HG03575 (cell line): ENCODE measurements around the gene ZSCAN10.
"Not testable (repeated sequence)": the region's sequence is repeated elsewhere in the genome, so short reads cannot be mapped to it uniquely, and the experiment has no call there.

Source experiments
- ATAC-seq: cut with Tn5 transposase; IDR thresholded peaks from one replicate; pipeline ENCODE4 v1.9.1; 2021; ENCODE audit not compliant: unreplicated experiment, insufficient number of reproducible peaks, low FRiP score; ENCODE audit errors: extremely low read depth

The ZSCAN10 gene

GRCh38 chr16:3071655-3072054 lies 27.4 kb downstream of the ZSCAN10 start:
- ATAC-seq: no peak

- no peak for ATAC-seq
Measured at GRCh38 chr16:3070608-3071111, 28.4 kb downstream of the ZSCAN10 start.

GRCh38 chr16:3069146-3069545 lies 29.9 kb downstream of the ZSCAN10 start:
- ATAC-seq: not testable (repeated sequence)

- no peak for ATAC-seq
Measured at GRCh38 chr16:3068487-3068886, 30.6 kb downstream of the ZSCAN10 start.

- ATAC-seq: no peak
Measured at GRCh38 chr16:3066440-3066748, 32.7 kb downstream of the ZSCAN10 start.

GRCh38 chr16:3065742-3066439 lies 33.2 kb downstream of the ZSCAN10 start:
- ATAC-seq: no peak

- no peak for ATAC-seq
Measured at GRCh38 chr16:3065069-3065741, 33.9 kb downstream of the ZSCAN10 start, which contains the start of gene IL32. TSS of gene IL32 (plus strand) at chr16:3065640. CDS start at chr16:3065812, 172 bp downstream.

- no peak for ATAC-seq
Measured at GRCh38 chr16:3063625-3064386, 35.3 kb downstream of the ZSCAN10 start.

- no peak for ATAC-seq
Measured at GRCh38 chr16:3062553-3062952, 36.5 kb downstream of the ZSCAN10 start.

- ATAC-seq: no peak
Measured at GRCh38 chr16:3060339-3061127, 38.6 kb downstream of the ZSCAN10 start.

- ATAC-seq: no peak
Measured at GRCh38 chr16:3059723-3060242, 39.3 kb downstream of the ZSCAN10 start.

GRCh38 chr16:3059041-3059722 lies 39.9 kb downstream of the ZSCAN10 start:
- ATAC-seq: no peak

GRCh38 chr16:3058139-3059030 lies 40.7 kb downstream of the ZSCAN10 start:
- ATAC-seq: no peak

GRCh38 chr16:3057181-3058138 lies 41.6 kb downstream of the ZSCAN10 start:
- no peak for ATAC-seq

GRCh38 chr16:3056336-3057180 lies 42.5 kb downstream of the ZSCAN10 start:
- ATAC-seq: no peak

- not testable (repeated sequence) for ATAC-seq
Measured at GRCh38 chr16:3055734-3056115, 43.4 kb downstream of the ZSCAN10 start.
